T-helper 2 cell treated with Interferon-gamma antibody and Interleukin-4, amounts not matched to agents 100 ng/mL and 5 ng/mL, for 36 hours (primary cell): ENCODE results near the gene IQCK. TPM values are rescaled to one million over a fixed set of nuclear protein-coding genes. Genes with fewer than 3 reads are reported as not detected.
"Not testable (repeated sequence)": the region's sequence is repeated elsewhere in the genome, so short reads cannot be mapped to it uniquely, and the experiment has no call there.

Experiments
- intact Hi-C: fragments of 100-400 bp; cut with micrococcal nuclease; formaldehyde crosslinking; loops from one replicate; pipeline ENCODE4 v1.15.1; 2023
- total RNA-seq: library from RNA; stranded (reverse); gene quantifications from 2 replicates; pipeline ENCODE4 v1.2.3, GENCODE V29; 2022

The IQCK gene
- total RNA-seq, 1 donor from 2014 or later = 0.93 TPM

DNA sequence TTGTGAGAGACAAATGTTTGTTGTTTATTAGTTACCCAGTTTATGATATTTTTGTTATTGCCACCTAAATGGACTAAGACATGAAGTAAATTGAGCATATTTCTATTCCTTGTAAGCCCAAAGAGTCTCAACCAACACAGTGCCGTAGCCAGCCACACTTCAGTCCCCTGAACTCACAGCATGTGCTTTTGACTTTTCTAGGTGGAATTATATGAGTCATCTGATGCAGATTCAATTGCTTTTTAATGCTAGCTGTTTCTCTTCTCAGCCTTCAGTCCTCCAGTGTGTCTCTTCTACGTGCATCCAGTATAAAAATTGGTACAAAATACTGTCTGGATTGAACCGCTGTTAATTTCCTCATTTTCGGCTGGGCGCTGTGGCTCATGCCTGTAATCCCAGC, 39.0 kb downstream of the IQCK start:
- intact Hi-C loops = no loop called here

DNA sequence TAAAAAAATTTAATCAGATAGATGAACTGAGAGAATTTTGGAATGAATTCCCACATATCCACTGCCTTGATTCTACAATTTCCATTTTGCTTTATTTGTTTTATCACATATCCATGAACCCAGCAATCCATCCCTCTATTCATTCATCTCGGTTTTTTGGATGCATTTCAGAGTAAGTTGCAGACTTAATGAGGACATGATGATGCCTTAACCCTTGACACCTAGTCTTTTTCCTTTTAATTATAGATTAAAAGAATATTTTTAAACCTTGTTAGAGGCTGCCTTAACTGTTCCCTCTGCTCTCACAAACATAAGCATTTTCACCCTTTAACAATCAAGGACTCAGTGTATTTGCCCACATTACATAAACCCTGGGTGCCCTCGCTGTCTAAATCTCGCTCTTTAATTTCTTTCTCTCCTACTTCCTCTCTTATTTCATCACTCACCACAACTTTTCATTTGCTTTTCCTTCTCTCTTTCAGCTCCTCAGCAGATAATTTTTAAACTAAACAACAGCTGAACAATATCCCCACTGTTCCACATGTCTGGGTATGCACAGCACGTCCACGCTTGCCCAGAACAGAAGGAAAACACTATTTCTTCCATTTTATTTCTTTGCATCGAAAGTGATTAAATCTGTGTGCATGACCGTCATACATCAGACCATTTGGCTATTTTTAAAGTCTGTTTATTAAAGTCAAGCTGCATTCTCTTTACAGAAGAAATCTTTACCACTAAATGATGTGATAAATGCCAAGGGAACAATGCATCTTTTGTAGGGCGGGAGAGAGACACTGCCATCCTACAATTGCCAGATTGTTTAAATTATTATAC, 39.9 kb downstream of the IQCK start:
- intact Hi-C loops = no loop called here

DNA sequence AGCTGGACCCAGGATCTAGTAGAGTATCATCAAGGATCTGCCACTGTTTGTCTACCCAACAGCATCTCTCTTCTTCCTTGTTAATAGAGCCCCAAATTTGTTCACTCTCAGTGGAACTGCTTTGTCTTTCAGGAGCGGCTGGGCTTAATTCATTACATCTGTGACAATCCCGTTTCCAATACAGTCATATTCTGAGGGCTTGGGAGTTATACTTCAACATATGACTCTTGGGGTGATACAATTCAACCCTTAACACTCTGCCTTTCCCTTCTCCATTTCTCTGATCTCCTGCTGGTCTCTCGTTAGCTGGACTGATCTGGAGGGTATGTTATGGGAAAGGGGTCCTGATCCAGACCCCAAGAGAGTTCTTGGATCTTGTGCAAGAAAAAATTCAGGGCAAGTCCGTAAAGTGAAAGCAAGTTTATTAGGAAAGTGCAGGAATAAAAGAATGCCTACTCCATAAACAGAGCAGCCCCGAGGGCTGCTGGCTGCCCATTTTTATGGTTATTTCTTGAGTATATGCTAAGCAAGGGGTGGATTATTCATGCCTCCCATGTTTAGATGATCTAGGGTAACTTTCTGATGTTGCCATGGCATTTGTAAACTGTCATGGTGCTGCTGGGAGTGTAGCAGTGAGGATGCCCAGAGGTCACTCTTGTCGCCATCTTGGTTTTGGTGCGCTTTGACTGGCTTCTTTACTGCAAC, 42.4 kb downstream of the IQCK start:
- intact Hi-C loops = no loop called here

DNA sequence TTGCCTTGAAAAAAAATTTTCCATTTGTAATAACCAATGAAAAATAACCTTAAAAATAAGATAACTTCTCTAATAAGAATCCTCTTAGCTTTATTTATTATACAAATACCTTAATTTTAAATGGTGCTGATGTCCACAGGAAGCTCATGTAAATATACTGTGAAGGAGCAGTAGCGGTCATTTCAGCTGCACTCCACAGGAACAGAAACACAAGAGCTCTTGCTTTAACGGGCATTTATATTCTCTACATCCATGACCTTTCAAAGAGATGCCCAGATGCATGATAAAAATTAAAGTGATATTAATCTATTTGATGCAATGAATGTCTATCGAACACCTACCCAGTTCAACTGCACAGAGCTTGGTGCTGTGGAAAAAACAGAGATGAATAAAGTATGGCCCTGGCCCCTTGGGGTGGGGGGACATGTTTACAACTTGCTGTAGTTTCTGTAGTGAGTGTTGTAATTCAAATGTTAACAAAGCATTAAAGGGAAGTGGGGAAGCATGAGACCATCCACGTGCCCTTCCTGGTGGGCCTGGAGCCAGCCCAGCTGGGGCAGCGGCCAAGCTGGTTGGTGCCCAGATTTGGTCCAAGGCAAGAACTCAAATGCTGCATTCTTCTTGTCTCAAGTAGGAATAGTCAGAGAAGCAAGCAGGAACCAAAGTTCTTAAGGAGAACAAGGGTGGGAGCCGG, 47.9 kb downstream of the IQCK start:
- intact Hi-C loops = no loop called here

DNA sequence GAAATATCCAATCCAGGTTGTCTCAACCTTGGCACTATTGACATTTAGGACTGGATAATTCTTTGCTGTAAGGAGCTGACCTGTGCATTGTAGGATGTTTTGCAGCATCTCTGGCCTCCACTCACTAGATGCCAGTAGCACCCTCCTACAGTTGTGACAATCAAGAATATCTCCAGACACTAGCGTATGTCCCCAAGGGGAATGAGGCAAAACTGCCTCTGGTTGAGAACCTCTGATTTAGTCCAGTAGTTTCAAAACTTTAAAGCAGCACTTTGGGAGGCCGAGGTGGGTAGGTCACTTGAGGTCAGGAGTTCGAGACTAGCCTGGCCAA, 48.4 kb downstream of the IQCK start:
- intact Hi-C loops = no loop called here

DNA sequence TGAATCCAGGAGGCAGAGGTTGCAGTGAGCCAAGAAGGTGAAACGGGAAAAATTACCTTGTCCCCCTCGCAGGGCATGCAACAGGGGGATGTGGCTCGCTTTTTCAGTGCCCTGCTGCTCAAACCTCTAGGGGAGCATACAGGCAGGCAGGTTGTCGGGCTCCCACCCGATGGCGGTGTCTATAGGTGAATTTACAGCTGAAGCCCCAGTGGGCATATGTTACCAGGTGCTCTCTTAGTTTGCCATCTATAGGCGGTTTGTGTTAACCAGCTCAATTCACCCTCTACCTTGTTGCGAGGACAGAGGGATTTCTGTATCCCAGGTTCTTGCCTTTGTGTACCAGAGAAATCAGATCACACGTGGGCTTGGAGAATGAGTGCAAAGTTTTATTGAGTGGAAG, 48.9 kb downstream of the IQCK start:
- intact Hi-C loops = no loop called here

DNA sequence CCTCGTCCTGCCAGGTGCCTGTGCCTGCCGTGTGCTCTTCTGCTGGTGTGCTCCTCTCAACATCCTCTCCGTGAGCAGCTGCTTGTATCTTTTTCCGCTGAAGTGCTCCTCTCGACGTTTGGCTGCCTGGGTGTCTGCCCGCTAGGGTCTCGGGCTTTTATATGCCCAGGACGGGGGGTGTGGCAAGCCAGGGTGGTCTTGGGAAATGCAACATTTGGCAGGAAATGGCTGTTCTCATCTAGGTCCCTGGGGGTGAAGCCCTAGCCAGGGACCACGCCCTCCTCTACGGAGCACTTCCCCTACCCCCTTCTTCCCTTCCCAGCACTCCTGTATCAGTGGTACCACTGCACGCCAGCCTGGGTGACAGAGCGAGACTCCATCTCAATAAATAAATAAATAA, 49.4 kb downstream of the IQCK start:
- intact Hi-C loops = no loop called here

DNA sequence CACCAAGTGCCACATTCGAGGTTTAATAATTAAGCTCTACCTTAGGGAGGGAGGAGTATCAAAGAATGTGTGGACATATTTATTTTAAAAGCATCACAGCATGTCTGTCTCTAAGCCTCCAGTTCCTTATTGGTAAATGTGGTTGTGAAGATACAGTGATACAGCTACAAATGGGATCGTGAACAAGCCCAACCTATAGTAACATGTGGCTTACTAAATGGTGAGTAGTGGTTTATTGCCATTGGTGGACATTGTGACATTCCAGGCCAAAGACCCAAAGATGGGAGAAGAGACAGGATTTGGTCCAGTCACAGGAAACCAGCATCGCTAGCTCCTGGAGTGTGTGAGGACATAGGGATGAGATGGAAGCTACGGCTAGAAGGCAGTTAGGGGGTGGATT, 51.2 kb downstream of the IQCK start:
- intact Hi-C loops = no loop called here

DNA sequence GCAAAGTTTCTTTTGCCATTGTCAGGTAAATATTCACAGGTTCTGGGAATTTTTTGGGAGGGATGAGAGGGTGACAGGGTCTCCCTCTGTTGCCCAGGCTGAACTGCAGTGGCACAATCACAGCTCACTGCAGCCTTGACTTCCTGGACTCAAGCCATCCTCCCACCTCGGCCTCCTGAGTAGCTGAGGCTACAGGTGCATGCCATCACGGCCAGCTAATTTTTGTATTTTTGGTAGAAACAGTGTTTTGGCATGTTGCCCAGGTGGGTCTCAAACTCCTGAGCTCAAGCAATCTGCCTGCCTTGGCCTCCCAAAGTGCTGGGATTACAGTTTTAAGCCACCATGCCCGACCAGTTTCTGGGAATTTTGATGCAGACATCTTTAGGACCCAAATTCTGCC, 53.0 kb downstream of the IQCK start:
- intact Hi-C loops = no loop called here

DNA sequence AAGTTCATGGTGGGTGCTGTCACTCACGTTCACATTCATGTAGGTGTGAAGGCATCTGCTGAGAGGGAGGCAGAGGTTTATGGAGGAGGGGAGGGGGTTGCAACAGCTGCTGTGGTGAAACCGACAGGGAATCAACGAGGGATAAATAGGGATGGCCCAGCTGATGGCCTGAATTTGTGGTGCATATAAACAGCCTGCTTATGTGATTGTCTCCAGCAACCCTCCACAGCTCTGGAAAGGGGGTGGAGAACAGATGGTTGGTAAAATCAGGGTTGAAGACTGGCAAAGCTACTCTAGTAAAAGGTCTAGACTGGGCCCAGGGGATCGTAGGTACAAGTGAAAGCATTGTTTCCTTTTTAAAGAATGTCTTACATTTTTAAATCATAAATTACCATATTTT, 53.7 kb downstream of the IQCK start:
- intact Hi-C loops = no loop called here

DNA sequence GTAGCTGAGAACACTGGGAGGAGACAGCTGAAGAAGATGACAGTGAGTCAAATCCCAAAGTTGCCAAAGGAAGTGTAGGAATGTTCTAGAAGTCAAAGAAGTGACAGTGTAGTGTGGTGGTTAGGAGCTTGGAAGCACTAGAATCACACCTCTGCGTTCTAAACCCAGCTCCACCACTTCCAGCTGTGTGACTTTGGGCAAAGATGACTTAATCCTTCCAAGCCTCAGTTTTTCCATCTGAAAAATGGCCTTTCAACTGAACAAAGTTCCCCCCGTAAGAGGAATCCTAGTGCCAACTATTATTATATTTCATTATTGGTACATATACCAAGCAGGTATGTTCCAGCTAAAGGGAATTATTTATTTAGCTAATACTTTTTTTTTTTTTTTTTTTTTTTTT, 56.0 kb downstream of the IQCK start:
- intact Hi-C loops = no loop called here

DNA sequence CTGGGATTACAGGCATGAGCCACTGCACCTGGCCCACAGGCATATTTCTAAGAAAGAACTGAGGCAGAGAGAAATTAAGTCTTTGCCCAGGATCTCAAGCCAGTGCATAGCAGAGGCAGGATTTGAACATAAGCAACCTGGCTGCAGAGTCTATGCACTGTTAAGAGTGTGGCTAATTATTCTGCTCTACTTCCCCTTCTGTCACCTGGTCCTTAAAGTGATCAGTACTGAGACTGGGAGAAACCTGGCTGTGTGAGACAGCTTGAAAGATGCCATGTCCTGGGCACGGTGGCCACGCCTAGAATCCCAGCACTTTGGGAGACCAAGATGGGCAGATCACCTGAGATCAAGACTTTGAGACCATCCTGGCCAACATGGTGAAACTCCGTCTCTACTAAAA, 58.1 kb downstream of the IQCK start:
- intact Hi-C loops = no loop called here

DNA sequence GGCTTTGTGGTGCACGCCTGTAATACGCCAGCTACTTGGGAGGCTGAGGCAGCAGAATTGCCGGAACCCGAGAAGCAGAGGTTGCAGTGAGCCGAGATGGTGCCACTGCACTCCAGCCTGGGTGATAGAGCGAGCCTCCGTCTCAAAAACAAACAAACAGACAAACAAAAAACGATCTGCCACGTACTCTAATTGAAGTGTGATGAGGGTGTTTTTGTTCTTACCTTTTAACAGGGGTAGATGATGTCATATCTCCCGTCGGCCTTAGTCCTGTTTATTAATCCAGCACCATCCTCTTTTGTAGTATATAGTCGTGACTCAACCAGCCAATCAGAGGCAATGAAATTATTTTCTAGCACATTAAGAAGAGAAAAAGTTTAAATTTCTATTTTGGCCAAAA, 58.5 kb downstream of the IQCK start:
- intact Hi-C loops = no loop called here

DNA sequence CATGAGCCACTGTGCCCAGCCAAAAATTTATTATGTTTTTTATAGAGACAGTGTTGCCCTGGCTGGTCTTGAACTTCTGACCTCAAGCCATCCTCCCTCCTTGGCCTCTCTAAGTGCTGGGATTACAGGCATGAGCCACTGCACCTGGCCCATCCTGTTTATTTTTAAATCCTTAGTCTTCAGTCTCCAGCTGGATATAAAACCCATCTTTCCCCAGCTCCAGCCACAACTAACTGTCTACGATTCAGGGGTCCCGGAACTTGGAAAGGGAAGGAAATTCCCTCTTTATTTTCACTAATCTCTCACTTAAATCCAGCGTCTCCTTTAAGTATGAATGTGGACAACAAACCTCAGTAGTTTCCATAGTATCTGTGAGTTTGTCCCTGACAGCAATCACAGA, 62.2 kb downstream of the IQCK start:
- intact Hi-C loops = no loop called here

DNA sequence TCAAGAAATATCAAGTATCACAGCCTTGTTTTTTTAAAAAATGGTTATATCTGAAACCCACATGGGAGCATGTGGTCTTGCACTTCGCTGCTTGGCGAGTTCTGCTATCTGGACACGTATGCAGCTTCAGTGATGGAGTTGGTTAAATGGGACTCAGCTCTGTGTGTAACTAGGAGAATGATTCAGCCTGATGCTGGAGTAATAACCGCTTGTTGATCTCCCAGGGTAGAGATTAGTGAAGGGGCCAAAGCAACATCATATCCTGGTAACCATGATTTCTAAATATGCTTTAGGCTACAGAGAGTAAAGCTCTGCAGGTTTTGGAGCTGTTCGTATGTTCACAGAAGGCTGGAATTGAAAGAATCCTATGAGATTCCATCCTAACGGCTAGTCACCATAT, 63.2 kb downstream of the IQCK start:
- intact Hi-C loops = no loop called here

DNA sequence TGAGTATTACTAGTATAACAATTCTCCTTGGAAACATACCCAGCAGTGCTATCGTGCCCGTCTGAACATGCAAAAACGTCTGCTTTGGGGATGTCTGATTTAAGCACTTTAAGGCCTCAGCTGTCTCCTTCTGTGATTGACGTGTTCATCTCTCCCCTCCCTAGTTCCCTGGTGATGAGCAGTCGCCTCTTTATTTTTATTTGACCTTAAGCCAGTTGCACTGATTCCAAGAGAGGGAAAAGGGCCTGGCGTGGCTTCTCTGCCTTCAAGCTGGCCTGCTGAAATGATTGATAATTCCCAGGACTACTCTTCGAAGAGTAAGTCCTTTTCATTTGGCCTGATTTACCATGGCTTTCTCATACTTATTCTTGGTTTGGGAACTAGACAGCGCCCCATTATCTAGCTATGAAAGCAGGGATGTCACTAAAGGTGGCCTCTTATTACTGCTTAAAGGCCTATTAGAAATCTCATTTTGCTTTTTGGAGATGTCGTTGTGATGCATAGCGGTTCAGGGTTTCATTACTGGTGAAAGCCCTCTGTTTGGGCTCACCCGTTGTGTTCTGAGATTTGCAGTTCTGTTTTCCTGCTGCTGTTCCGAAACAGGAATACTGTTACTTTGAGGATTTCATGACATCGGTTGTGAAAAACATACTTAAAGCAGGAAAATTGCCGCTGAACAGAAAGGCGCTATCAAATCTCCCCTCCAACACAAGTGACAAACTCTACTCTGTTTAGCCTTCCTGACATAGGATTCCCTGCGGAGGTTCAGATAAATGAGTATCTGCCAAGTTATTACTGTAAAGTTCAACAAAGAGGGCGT, 65.5 kb downstream of the IQCK start:
- intact Hi-C loops = no loop called here

DNA sequence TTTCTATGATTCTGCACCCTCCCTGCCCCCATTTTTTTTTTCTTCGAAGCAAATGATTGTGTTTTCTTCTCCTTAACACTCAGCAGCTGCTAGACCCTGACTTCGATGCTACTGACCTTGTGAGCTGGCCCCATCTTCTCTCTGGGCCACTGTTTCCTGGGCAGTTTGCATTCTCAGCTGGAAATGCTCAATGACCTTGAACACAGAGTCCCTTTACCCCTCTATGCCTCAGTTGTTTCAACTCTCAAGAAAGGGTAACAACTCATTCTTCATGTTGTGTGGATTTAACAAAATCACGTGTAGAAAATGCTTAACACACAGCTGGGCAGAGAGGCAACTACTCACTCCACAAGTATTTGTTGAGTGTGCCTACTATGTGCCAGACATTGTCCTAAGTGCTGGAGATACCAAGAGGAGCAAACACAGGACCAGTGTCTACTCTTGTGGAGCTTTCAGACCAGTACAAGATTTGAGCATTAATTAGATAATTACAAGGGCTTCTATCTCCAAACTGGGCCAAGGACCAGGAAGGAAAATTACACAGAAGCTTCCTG, 66.2 kb downstream of the IQCK start:
- intact Hi-C loops = no loop called here

DNA sequence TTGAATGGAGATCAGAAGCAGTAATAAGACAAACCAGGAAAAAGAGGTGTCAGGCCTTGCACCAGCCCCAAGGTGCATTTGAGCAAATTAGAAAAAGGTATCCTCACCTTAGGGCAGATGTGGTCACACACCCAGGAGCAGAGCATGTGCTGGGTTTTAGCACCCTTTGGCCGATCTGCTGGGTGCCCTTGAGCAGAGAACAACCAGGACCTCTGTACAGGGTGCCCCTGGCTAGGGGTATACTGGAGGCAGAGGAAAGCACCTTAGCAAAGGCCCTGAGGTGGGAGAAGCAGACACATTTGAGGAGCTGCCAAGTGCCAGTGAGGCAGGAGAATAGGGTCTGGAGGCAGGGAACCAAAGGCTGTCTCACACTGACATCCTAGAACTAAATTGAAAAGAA, 67.0 kb downstream of the IQCK start:
- intact Hi-C loops = no loop called here

DNA sequence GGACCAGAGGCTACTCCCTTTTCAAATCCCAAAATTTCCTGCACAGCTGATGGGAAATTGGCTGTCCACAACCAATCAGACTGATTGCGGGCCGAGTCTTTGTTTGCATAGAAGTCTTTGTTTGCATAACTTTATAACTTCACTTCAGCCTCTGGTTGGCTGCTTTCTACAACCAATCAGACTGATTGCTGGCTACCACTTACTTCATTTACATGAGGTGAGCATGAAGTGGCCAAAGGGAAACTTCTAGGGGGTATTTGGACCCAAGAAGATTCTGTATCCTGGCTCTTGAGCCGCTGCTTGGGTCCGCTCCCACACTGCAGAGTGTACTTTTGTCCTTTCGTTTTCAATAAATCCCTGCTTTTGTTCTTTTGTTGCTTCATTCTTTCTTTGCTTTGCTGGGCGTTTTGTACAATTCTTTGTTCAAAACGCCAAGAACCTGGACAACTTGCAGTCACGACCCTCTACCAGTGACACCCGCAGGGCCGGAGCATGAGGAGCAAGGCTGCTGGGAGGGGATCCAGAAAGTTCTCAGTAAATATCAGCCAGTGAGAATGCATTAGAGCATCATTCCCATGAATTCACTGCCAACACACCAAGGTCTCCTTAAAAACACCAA, 67.5 kb downstream of the IQCK start:
- intact Hi-C loops = no loop called here

DNA sequence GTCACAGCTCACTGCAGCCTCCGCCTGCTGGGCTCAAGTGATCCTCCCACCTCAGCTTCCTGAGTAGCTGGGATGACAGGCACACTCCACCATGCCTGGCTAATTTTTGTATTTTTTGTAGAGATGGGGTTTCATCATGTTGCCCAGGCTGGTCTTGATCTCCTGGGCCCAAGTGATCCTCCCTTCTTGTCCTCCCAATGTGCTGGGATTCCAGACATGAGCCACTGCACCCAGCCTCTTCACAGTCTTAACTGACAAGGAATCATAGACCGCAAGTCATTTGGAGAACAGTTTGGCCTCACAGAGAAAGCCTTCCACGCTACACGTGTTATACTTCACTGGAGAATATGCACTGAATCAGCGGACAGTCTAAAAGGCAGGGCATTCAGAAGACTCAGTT, 83.3 kb downstream of the IQCK start:
- intact Hi-C loops = not testable (repeated sequence)

DNA sequence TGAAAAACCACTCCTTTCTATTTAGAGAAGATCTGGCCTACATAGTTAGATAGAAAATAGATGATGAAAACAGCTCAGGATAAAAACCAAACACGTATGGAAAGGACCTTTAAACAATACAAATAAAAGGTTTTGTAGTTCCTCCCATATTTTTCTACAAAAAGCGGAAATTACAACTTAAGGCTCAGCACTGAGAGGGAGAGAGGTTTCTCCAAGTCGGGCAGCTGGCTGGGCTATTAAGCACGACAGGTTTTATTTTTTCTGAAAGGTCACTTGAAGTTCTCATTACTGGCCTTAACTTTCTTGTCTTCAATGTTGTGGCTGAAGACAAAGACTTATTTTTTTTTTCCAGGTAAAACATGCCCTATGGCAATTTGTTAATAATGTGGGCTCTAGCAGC, 83.8 kb downstream of the IQCK start:
- intact Hi-C loops = not testable (repeated sequence)
